Lower leg skin (tissue), 3 donors: Measurements from ENCODE around the gene MAP4K3.

Experiments
- POLR2A ChIP-seq, 2 donors: fragments of 450-650 bp; IDR thresholded peaks; one replicate each; pipeline ENCODE4 v1.6.1; 2016 to 2017; ENCODE audit warnings: antibody characterized with exemption in 2 of 2, mild to moderate bottlenecking in 1 of 2, moderate library complexity in 1 of 2
- TF ChIP-seq, protein P1 (sequence below), 3 donors: fragments of 450-650 bp; IDR thresholded peaks; one replicate each; pipeline ENCODE4 v1.5.1; 2016; ENCODE audit warnings: antibody characterized with exemption in 3 of 3, mild to moderate bottlenecking in 3 of 3, moderate library complexity in 2 of 3

DNA sequence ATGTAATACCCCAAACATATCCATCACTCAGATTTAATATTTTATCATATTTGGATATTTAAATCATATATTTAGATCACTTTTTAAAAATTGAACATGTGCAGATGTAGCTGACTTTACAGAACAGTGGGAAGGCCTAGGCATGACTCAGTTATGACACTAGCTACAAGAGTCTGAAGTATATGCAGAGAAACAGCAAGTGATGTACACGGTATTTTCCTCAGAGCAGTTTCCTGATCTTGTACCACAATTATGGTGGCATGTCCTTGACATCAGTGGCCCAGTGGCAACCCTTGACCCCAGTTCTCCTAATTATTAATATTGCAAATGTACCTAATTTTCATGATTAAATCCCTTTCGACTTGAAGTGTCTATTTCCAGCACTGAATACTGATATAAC, 221.5 kb downstream of the MAP4K3 start:
- TF ChIP-seq, protein P1, sequence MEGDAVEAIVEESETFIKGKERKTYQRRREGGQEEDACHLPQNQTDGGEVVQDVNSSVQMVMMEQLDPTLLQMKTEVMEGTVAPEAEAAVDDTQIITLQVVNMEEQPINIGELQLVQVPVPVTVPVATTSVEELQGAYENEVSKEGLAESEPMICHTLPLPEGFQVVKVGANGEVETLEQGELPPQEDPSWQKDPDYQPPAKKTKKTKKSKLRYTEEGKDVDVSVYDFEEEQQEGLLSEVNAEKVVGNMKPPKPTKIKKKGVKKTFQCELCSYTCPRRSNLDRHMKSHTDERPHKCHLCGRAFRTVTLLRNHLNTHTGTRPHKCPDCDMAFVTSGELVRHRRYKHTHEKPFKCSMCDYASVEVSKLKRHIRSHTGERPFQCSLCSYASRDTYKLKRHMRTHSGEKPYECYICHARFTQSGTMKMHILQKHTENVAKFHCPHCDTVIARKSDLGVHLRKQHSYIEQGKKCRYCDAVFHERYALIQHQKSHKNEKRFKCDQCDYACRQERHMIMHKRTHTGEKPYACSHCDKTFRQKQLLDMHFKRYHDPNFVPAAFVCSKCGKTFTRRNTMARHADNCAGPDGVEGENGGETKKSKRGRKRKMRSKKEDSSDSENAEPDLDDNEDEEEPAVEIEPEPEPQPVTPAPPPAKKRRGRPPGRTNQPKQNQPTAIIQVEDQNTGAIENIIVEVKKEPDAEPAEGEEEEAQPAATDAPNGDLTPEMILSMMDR (IDR thresholded peaks at IDR 0.05) = no peak
- TF ChIP-seq POLR2A (IDR thresholded peaks at IDR 0.05) = no peak
